Suprapubic skin (tissue), 4 donors: ENCODE data around the gene TMPRSS7. TPM values are rescaled to one million over a fixed set of nuclear protein-coding genes. Genes with fewer than 3 reads are reported as not detected.

Experiments
- DNase-seq, 2 donors: peaks; one replicate each; pipeline ENCODE4 v3.0.0-alpha.2; 2019; ENCODE audit warnings: low spot score in 2 of 2
- H3K27ac ChIP-seq: fragments of 200-600 bp; sonication (generic); one replicate; pipeline ENCODE4 v1.5.1; 2019
- H3K27me3 ChIP-seq: fragments of 200-600 bp; sonication (generic); one replicate; pipeline ENCODE4 v1.5.1; 2019
- H3K36me3 ChIP-seq: fragments of 200-600 bp; sonication (generic); one replicate; pipeline ENCODE4 v1.5.1; 2019
- H3K4me1 ChIP-seq: fragments of 200-600 bp; sonication (generic); one replicate; pipeline ENCODE4 v1.5.1; 2019
- H3K4me3 ChIP-seq: fragments of 200-600 bp; sonication (generic); one replicate; pipeline ENCODE4 v1.5.1; 2019; ENCODE audit warnings: mild to moderate bottlenecking
- H3K9me3 ChIP-seq: fragments of 200-600 bp; sonication (generic); one replicate; pipeline ENCODE4 v1.5.1; 2019
- CTCF ChIP-seq, 2 donors: fragments of 200-600 bp in 1 of 2; fragments of 450-650 bp in 1 of 2; sonication (generic) in 1 of 2; IDR thresholded peaks; one replicate each; pipeline ENCODE4 v1.5.1; 2016 to 2019; ENCODE audit warnings: antibody characterized with exemption in 2 of 2, mild to moderate bottlenecking in 1 of 2, moderate library complexity in 1 of 2
- EP300 ChIP-seq: sonication (generic); formaldehyde crosslinking; IDR thresholded peaks from one replicate; pipeline ENCODE4 v1.6.1; 2017; ENCODE audit warnings: antibody characterized with exemption
- POLR2A ChIP-seq, 2 donors: fragments of 450-650 bp; IDR thresholded peaks; one replicate each; pipeline ENCODE4 v1.6.1; 2017; ENCODE audit warnings: antibody characterized with exemption in 2 of 2, mild to moderate bottlenecking in 2 of 2, moderate library complexity in 2 of 2
- POLR2AphosphoS5 ChIP-seq, 3 donors: sonication (generic); formaldehyde crosslinking; IDR thresholded peaks; one replicate each; pipeline ENCODE4 v1.6.1; 2017; ENCODE audit warnings: antibody characterized with exemption in 3 of 3
- WGBS: methylation state at CpG from one replicate; pipeline ENCODE4 v1.1.5; 2018; 5-methylcytosine and 5-hydroxymethylcytosine counted together
- total RNA-seq, 4 donors: library from RNA; depleted of rRNA; stranded (reverse); fragments of >200 nt; gene quantifications; one replicate each; pipeline ENCODE4 v1.1.0, GENCODE V29; 2016

The TMPRSS7 gene
- total RNA-seq, 4 donors from 2014 or later, result 0.40 to 1.0 (median 0.49) TPM; not detected in 1

- Histone ChIP-seq H3K4me1 (peaks cover 11% of the 10 kb centered on the region), H3K9me3 (no peaks in the 10 kb centered on the region), H3K27me3 (no peaks in the 10 kb centered on the region), H3K36me3 (no peaks in the 10 kb centered on the region), H3K4me3 (no peak overlapping the region), H3K27ac (no peak overlapping the region)
- 26% methylated on average over 2 of the region's 2 CpGs for WGBS
- DNase-seq, result no peak
- no peak for TF ChIP-seq EP300
Measured at GRCh38 chr3:112096176-112096575, 61.6 kb downstream of the TMPRSS7 start.

- no peak overlapping the region for H3K4me3 ChIP-seq
- TF ChIP-seq POLR2AphosphoS5 (IDR thresholded peaks at IDR 0.05) (no peak), EP300 (no peak), CTCF (IDR thresholded peaks at IDR 0.05) (no peak), POLR2A (IDR thresholded peaks at IDR 0.05) (no peak)
- 16% methylated on average over 4 of the region's 4 CpGs for WGBS
- no peaks in the 10 kb centered on the region for H3K27me3 ChIP-seq
- H3K4me1 ChIP-seq, result peaks cover 16% of the 10 kb centered on the region
- H3K9me3 ChIP-seq, result no peaks in the 10 kb centered on the region
- no peak overlapping the region for H3K27ac ChIP-seq
- no peak for DNase-seq
- H3K36me3 ChIP-seq, result no peaks in the 10 kb centered on the region
Measured at GRCh38 chr3:112097378-112097777, 62.8 kb downstream of the TMPRSS7 start.

GRCh38 chr3:112101916-112102315 is 67.4 kb downstream of the TMPRSS7 start:
- no peak for DNase-seq
- peaks cover 16% of the 10 kb centered on the region for H3K4me1 ChIP-seq
- H3K27ac ChIP-seq, result no peak overlapping the region
- 53% methylated on average over 2 of the region's 2 CpGs for WGBS
- no peak for TF ChIP-seq EP300
- TF ChIP-seq POLR2A (IDR thresholded peaks at IDR 0.05), result no peak
- no peak for TF ChIP-seq POLR2AphosphoS5 (IDR thresholded peaks at IDR 0.05)
- no peak for TF ChIP-seq CTCF (IDR thresholded peaks at IDR 0.05)
- no peaks in the 10 kb centered on the region for H3K36me3 ChIP-seq
- H3K4me3 ChIP-seq, result no peak overlapping the region
- H3K27me3 ChIP-seq, result no peaks in the 10 kb centered on the region
- no peaks in the 10 kb centered on the region for H3K9me3 ChIP-seq

GRCh38 chr3:112104774-112105173 is 70.2 kb downstream of the TMPRSS7 start:
- Histone ChIP-seq H3K27me3 (no peaks in the 10 kb centered on the region), H3K4me3 (no peak overlapping the region), H3K36me3 (no peaks in the 10 kb centered on the region), H3K27ac (no peak overlapping the region), H3K4me1 (peaks cover 4% of the 10 kb centered on the region), H3K9me3 (no peaks in the 10 kb centered on the region)
- WGBS, result 93% methylated on average over 2 of the region's 2 CpGs
- no peak for TF ChIP-seq EP300
- no peak for TF ChIP-seq POLR2AphosphoS5 (IDR thresholded peaks at IDR 0.05)
- TF ChIP-seq POLR2A (IDR thresholded peaks at IDR 0.05), result no peak
- no peak for TF ChIP-seq CTCF (IDR thresholded peaks at IDR 0.05)
- no peak for DNase-seq

GRCh38 chr3:112109322-112109721 is 74.8 kb downstream of the TMPRSS7 start:
- H3K4me3 ChIP-seq, result no peak overlapping the region
- H3K36me3 ChIP-seq, result no peaks in the 10 kb centered on the region
- TF ChIP-seq POLR2AphosphoS5 (IDR thresholded peaks at IDR 0.05) (no peak), CTCF (IDR thresholded peaks at IDR 0.05) (no peak), POLR2A (IDR thresholded peaks at IDR 0.05) (no peak), EP300 (no peak)
- no peak for DNase-seq
- 58% methylated on average over 5 of the region's 5 CpGs for WGBS
- H3K9me3 ChIP-seq, result no peaks in the 10 kb centered on the region
- H3K27me3 ChIP-seq, result no peaks in the 10 kb centered on the region
- peaks cover 4% of the 10 kb centered on the region for H3K4me1 ChIP-seq
- H3K27ac ChIP-seq, result no peak overlapping the region

GRCh38 chr3:112111785-112112402 is 77.4 kb downstream of the TMPRSS7 start:
- H3K9me3 ChIP-seq, result no peaks in the 10 kb centered on the region
- H3K27ac ChIP-seq, result no peak overlapping the region
- DNase-seq, result no peak
- TF ChIP-seq POLR2A (IDR thresholded peaks at IDR 0.05), result no peak
- peak; percentile 11 to 59 for TF ChIP-seq CTCF (IDR thresholded peaks at IDR 0.05)
- H3K27me3 ChIP-seq, result no peaks in the 10 kb centered on the region
- H3K4me3 ChIP-seq, result no peak overlapping the region
- WGBS, result 23% methylated on average over 3 of the region's 3 CpGs
- H3K4me1 ChIP-seq, result peaks cover 4% of the 10 kb centered on the region
- no peaks in the 10 kb centered on the region for H3K36me3 ChIP-seq
